HCT116 (cell line): ENCODE results near the gene SRGAP2B.
"Not testable (repeated sequence)": the region's sequence is repeated elsewhere in the genome, so short reads cannot be mapped to it uniquely, and the experiment has no call there.

Source experiments
- CEBPB ChIP-seq: IDR thresholded peaks from 2 replicates; pipeline ENCODE4 v1.6.1; 2012; ENCODE audit warnings: low read depth
- EZH2phosphoT487 ChIP-seq: fragments of 200-600 bp; IDR thresholded peaks from 2 replicates; pipeline ENCODE4 v1.6.1; 2018; ENCODE audit warnings: antibody characterized with exemption, borderline replicate concordance
- POLR2A ChIP-seq: IDR thresholded peaks from 2 replicates; pipeline ENCODE4 v1.7.0; 2011; ENCODE audit warnings: borderline replicate concordance; ENCODE audit not compliant: insufficient read depth, insufficient read length; ENCODE audit errors: extremely low read depth
- POLR2AphosphoS5 ChIP-seq: IDR thresholded peaks from 2 replicates; pipeline ENCODE4 v1.6.1; 2011; ENCODE audit warnings: mild to moderate bottlenecking, low read depth, low read length, moderate library complexity
- ZNF274 ChIP-seq: fragments of 200-500 bp; sonication (Bioruptor generic); IDR thresholded peaks from 2 replicates; pipeline ENCODE4 v1.6.1; 2014; ENCODE audit warnings: mild to moderate bottlenecking, low read depth, low read length, inconsistent platforms
- TF ChIP-seq, protein P1 (sequence below), 3 experiments: fragments of 200-600 bp in 1 of 3; sonication (generic) in 1 of 3; IDR thresholded peaks in 2 of 3; conservative IDR thresholded peaks in 1 of 3; 2 replicates each; pipeline ENCODE4 v1.5.1; 2012 to 2017; ENCODE audit warnings: low read depth in 2 of 3, low read length in 2 of 3, antibody characterized with exemption in 1 of 3, borderline replicate concordance in 1 of 3, control low read depth in 1 of 3, mild to moderate bottlenecking in 1 of 3, mixed read lengths in 1 of 3, mixed run types in 1 of 3, moderate library complexity in 1 of 3; ENCODE audit not compliant: insufficient read depth in 1 of 3
- TF ChIP-seq, protein P2 (sequence below): IDR thresholded peaks from 2 replicates; pipeline ENCODE4 v1.6.1; 2012

DNA sequence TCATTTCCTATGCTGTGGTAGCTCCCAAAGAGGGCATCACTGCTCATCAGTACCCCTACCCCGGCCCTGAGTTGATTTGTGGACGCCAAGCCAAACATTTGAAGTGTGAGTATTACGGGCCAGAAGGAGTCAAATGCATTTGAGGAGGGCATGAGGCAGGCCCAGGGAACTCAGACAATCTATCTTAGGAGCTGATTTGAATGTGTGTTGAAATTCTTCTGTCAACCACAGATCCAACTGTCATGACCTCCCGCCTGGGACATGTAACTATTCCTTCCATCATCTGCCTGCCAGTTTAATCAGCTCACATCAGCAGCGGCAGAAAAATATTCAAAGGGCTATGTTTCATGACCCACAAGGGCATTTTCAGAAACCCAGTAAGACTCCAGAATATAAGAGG lies 162.1 kb downstream of the SRGAP2B start:
- TF ChIP-seq, protein P1, sequence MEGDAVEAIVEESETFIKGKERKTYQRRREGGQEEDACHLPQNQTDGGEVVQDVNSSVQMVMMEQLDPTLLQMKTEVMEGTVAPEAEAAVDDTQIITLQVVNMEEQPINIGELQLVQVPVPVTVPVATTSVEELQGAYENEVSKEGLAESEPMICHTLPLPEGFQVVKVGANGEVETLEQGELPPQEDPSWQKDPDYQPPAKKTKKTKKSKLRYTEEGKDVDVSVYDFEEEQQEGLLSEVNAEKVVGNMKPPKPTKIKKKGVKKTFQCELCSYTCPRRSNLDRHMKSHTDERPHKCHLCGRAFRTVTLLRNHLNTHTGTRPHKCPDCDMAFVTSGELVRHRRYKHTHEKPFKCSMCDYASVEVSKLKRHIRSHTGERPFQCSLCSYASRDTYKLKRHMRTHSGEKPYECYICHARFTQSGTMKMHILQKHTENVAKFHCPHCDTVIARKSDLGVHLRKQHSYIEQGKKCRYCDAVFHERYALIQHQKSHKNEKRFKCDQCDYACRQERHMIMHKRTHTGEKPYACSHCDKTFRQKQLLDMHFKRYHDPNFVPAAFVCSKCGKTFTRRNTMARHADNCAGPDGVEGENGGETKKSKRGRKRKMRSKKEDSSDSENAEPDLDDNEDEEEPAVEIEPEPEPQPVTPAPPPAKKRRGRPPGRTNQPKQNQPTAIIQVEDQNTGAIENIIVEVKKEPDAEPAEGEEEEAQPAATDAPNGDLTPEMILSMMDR (IDR thresholded peaks at IDR 0.05 in 2 of 3, conservative IDR thresholded peaks at IDR 0.05 in 1 of 3; ENCODE audit: borderline replicate concordance in 1 of 3, insufficient read depth in 1 of 3, low read depth in 2 of 3, low read length in 2 of 3), result not testable (repeated sequence)
- not testable (repeated sequence) for TF ChIP-seq POLR2A, ZNF274, POLR2AphosphoS5, CEBPB, EZH2phosphoT487
- TF ChIP-seq, protein P2, sequence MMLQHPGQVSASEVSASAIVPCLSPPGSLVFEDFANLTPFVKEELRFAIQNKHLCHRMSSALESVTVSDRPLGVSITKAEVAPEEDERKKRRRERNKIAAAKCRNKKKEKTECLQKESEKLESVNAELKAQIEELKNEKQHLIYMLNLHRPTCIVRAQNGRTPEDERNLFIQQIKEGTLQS, result not testable (repeated sequence)
